Esophagus squamous epithelium (tissue), 5 donors: ENCODE data around the gene ATL1. TPM values are rescaled to one million over a fixed set of nuclear protein-coding genes. Genes with fewer than 3 reads are reported as not detected.
A peak's percentile ranks its signal among the peaks of the same experiment; 100 is the strongest.

Experiments
- DNase-seq: peaks from one replicate; lab custom pipeline; 2025; lab: John Stamatoyannopoulos, UW
- H3K27ac ChIP-seq, 4 donors: fragments of 200-600 bp; sonication (generic); one replicate each; pipeline ENCODE4 v1.5.1; 2016 to 2019; ENCODE audit warnings: mild to moderate bottlenecking in 1 of 4
- H3K27me3 ChIP-seq, 4 donors: fragments of 200-600 bp; sonication (generic); 1 replicate in 3 of 4; 2 replicates in 1 of 4; pipeline versions ENCODE4 v1.5.1 to v1.6.0; 2017 to 2021; ENCODE audit warnings: antibody characterized with exemption in 1 of 4
- H3K36me3 ChIP-seq, 3 donors: fragments of 200-600 bp; sonication (generic); one replicate each; pipeline ENCODE4 v1.5.1; 2016 to 2019
- H3K4me1 ChIP-seq, 3 donors: fragments of 200-600 bp; sonication (generic); one replicate each; pipeline ENCODE4 v1.5.1; 2017 to 2019
- H3K4me3 ChIP-seq, 4 donors: fragments of 200-600 bp; sonication (generic); 1 replicate in 3 of 4; 2 replicates in 1 of 4; pipeline ENCODE4 v1.5.1; 2016 to 2019; ENCODE audit warnings: mild to moderate bottlenecking in 2 of 4, moderate library complexity in 1 of 4
- H3K9me3 ChIP-seq, 3 donors: fragments of 200-600 bp; sonication (generic); one replicate each; pipeline ENCODE4 v1.5.1; 2016 to 2019
- POLR2A ChIP-seq, 4 donors: fragments of 450-650 bp; IDR thresholded peaks; one replicate each; pipeline ENCODE4 v1.6.1; 2017; ENCODE audit warnings: antibody characterized with exemption in 4 of 4, mild to moderate bottlenecking in 4 of 4, moderate library complexity in 3 of 4
- WGBS, 2 donors: methylation state at CpG; one replicate each; pipeline ENCODE4 v1.1.5; 2018; 5-methylcytosine and 5-hydroxymethylcytosine counted together
- intact Hi-C: fragments of 100-400 bp; cut with DNase I; formaldehyde crosslinking; loops from one replicate; pipeline ENCODE4 v1.15.0; 2022
- total RNA-seq, 4 donors: library from RNA; depleted of rRNA; stranded (reverse); fragments of >200 nt; gene quantifications; one replicate each; pipeline ENCODE4 v1.1.0, GENCODE V29; 2016
- TF ChIP-seq, protein P1 (sequence below), 6 experiments: fragments of 450-650 bp in 4 of 6; fragments of 200-600 bp in 2 of 6; sonication (generic) in 2 of 6; IDR thresholded peaks; one replicate each; pipeline ENCODE4 v1.5.1; 2016 to 2019; ENCODE audit warnings: antibody characterized with exemption in 6 of 6, mild to moderate bottlenecking in 4 of 6, moderate library complexity in 4 of 6
- donor health status: DM: yes; HTN: yes; CAD: no.

Gene ATL1
- total RNA-seq, 4 donors from 2014 or later, result 3.3 to 7.3 (median 6.0) TPM

DNA sequence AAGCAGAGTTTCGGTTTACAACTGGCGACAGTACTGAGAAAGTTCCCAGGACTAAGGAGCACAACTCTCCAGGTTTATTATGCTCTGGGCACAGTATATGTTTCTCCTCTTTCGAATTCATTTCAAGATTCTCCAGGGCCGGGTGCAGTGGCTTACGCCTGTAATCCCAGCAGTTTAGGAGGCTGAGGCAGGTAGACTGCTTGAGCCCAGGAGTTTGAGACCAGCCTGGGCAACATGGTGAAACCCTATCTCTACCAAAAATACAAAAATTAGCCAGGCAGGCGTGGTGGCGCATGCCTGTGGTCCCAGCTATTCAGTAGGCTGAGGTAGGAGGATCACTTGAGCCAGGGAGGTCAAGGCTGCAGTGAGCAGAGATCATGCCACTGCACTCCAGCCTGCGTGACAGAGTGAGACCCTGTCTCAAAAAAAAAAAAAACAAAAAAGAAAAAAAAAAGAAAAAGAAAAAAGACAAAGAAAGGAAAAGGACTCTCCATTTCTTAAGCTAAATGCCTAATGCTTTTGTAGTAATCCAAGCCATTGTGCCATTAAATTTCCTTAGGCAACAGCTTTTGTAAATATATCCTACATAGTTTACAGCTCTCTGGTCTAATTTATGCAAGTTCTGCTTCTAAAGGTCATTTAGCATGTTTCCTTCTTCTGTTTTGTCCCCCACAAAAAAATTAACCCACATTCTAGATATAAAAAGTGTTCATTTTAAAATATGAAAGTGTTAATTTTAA is 34.8 kb downstream of the ATL1 start:
- Histone ChIP-seq H3K4me1 (peaks cover 0 to 2% (median 0%) of the 10 kb centered on the region in 3 donors), H3K27me3 (no peaks in the 10 kb centered on the region), H3K36me3 (peaks cover 0 to 8% (median 0%) of the 10 kb centered on the region in 3 donors), H3K27ac (no peak overlapping the region), H3K4me3 (no peak overlapping the region), H3K9me3 (no peaks in the 10 kb centered on the region)
- 84 to 93% methylated on average over 8 of the region's 8 CpGs for WGBS, 2 donors
- intact Hi-C loops, result loop anchor here (5.0 kb wide), 1 partner anchor 178 kb away; no protein-coding TSS in a partner anchor
- no peak for DNase-seq
- TF ChIP-seq, protein P1, sequence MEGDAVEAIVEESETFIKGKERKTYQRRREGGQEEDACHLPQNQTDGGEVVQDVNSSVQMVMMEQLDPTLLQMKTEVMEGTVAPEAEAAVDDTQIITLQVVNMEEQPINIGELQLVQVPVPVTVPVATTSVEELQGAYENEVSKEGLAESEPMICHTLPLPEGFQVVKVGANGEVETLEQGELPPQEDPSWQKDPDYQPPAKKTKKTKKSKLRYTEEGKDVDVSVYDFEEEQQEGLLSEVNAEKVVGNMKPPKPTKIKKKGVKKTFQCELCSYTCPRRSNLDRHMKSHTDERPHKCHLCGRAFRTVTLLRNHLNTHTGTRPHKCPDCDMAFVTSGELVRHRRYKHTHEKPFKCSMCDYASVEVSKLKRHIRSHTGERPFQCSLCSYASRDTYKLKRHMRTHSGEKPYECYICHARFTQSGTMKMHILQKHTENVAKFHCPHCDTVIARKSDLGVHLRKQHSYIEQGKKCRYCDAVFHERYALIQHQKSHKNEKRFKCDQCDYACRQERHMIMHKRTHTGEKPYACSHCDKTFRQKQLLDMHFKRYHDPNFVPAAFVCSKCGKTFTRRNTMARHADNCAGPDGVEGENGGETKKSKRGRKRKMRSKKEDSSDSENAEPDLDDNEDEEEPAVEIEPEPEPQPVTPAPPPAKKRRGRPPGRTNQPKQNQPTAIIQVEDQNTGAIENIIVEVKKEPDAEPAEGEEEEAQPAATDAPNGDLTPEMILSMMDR (IDR thresholded peaks at IDR 0.05), result no peak
- no peak for TF ChIP-seq POLR2A (IDR thresholded peaks at IDR 0.05)

DNA sequence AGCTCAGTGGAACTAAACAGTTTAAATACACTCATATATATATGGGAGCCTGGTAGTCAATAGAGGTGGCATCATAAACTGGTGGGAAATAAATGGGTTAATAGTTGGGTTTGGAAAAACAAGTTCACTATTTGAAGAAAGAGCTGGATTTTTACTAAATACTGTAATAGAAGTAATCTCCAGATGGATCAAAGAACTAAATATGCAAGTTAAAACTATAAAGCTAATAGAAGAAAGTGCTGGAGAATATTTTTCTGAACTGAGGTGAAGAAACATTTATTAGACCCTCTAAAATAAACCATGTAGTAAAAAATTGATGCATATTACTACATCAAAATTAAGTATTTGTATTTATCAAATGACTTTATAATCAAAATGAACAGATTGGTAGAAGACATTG is 38.8 kb downstream of the ATL1 start:
- no peak for TF ChIP-seq POLR2A (IDR thresholded peaks at IDR 0.05)
- TF ChIP-seq, protein P1 (IDR thresholded peaks at IDR 0.05), result no peak
- Histone ChIP-seq H3K4me1 (peaks cover 0 to 12% (median 0%) of the 10 kb centered on the region in 3 donors), H3K36me3 (peaks cover 0 to 8% (median 0%) of the 10 kb centered on the region in 3 donors), H3K4me3 (no peak overlapping the region), H3K27me3 (no peaks in the 10 kb centered on the region), H3K27ac (no peak overlapping the region), H3K9me3 (no peaks in the 10 kb centered on the region)
- DNase-seq, result no peak
- intact Hi-C loops, result loop anchor here (5.0 kb wide), 1 partner anchor 174 kb away; no protein-coding TSS in a partner anchor

DNA sequence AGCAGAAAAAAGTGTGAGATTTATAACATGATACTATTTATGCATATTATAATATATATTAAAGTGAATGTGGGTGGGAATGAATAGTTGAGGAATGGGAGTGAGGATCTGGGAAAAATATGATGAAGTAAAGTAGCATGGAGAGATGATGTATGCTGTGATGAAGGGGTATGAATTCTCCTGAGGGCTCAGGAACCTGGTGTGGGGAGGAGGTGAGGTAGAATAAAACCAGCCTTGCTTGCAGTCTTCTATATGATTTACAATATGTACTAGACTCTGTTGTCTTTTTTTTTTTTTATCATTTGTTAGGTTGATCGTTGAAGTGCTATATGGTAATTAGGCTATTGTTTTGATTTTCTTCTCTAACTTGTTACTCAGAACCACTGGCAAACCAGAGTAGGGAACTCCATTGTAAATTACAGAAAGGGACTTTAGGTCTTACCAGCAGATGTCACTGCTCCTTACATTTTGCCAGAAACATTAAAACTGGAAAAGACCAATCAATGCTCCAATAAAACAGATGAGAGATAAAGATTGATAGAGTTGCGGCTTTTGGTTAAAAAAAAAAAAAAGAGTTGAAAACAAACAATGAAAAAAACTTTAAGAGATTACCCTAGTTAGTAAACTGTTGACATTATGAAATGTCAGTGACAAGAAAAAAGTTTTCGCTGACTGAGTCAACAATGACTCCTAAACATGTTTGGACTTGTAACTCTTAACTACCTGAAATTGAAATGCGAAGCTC is 39.9 kb downstream of the ATL1 start:
- Histone ChIP-seq H3K9me3 (no peaks in the 10 kb centered on the region), H3K27me3 (no peaks in the 10 kb centered on the region), H3K27ac (peak overlapping the region in 1 of 4 donors; percentile 32), H3K36me3 (no peaks in the 10 kb centered on the region), H3K4me1 (peaks cover 0 to 12% (median 0%) of the 10 kb centered on the region in 3 donors), H3K4me3 (no peak overlapping the region)
- intact Hi-C loops, result loop anchor here (5.0 kb wide), 1 partner anchor 172 kb away; no protein-coding TSS in a partner anchor
- DNase-seq, result no peak
- TF ChIP-seq, protein P1 (IDR thresholded peaks at IDR 0.05), result peak; percentile 24 to 56 (median 30)
- no peak for TF ChIP-seq POLR2A (IDR thresholded peaks at IDR 0.05)
- 26 to 29% methylated on average over 4 of the region's 4 CpGs for WGBS, 2 donors

DNA sequence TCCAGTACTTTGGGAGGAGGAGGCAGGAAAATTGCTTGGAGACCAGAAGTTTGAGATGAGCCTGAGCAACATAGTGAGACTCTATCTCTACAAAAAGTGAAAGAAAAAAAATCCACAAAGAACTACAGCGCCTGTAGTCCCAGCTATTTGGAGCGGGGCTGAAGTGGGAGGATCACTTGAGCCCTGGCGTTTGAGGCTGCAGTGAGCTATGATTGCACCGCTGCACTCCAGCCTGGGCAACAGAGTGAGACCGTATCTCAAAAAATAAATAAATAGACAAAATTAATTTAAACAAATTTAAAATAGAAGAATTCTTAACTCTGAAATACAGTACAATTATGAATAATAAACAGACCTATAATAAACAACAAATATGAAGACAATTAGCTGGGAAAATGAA is 40.9 kb downstream of the ATL1 start:
- Histone ChIP-seq H3K27ac (no peak overlapping the region), H3K4me1 (peaks cover 0 to 12% (median 0%) of the 10 kb centered on the region in 3 donors), H3K36me3 (no peaks in the 10 kb centered on the region), H3K27me3 (no peaks in the 10 kb centered on the region), H3K4me3 (no peak overlapping the region), H3K9me3 (no peaks in the 10 kb centered on the region)
- TF ChIP-seq POLR2A (IDR thresholded peaks at IDR 0.05), result no peak
- TF ChIP-seq, protein P1 (IDR thresholded peaks at IDR 0.05), result no peak
- DNase-seq, result no peak
- 68 to 75% methylated on average over 5 of the region's 5 CpGs for WGBS, 2 donors
- intact Hi-C loops, result no loop called here

DNA sequence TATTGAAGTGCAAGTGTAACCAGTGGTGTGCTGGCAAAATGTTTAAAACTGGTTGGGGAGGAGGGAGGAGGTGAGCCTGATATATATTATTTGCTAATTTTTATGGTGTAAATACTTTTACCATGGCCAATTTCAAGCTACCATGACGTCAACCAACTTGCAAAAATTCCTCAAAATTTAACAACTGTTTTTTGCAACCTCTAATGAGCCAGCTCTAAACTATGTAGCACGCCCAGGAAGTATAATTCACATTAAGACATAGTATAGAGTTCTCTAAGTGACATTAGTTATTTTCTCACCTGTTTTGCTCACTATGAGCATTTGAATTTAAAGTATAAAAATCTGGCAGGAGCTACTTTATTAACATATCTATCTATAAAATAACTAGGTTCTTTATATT is 41.4 kb downstream of the ATL1 start:
- no peak overlapping the region for H3K4me3 ChIP-seq
- H3K36me3 ChIP-seq, result no peaks in the 10 kb centered on the region
- TF ChIP-seq, protein P1 (IDR thresholded peaks at IDR 0.05), result no peak
- no peak for TF ChIP-seq POLR2A (IDR thresholded peaks at IDR 0.05)
- intact Hi-C loops, result no loop called here
- no peak overlapping the region for H3K27ac ChIP-seq
- no peak for DNase-seq
- no peaks in the 10 kb centered on the region for H3K9me3 ChIP-seq
- H3K27me3 ChIP-seq, result no peaks in the 10 kb centered on the region
- H3K4me1 ChIP-seq, result peaks cover 0 to 12% (median 0%) of the 10 kb centered on the region in 3 donors
- WGBS, 2 donors, result 71 to 89% methylated on average over 2 of the region's 2 CpGs
